H1 (cell line): ENCODE measurements around the gene SERGEF. TPM values are rescaled to one million over a fixed set of nuclear protein-coding genes. Genes with fewer than 3 reads are reported as not detected.

ENCODE experiments used
- CTCF ChIA-PET: fragments of 300-600 bp; sonication (Branson Sonifier 250); formaldehyde crosslinking; loops from one replicate; lab custom pipeline; 2021; ENCODE audit not compliant: partially characterized antibody; lab: Charles Lee
- POLR2A ChIA-PET: fragments of 300-600 bp; sonication (Branson Sonifier 250); formaldehyde crosslinking; loops from one replicate; lab custom pipeline; 2021; ENCODE audit warnings: inconsistent platforms; ENCODE audit not compliant: partially characterized antibody; lab: Charles Lee
- DNase-seq, 2 experiments: peaks; one replicate each; pipeline versions ENCODE4 v3.0.0 to v3.0.0-alpha.2; 2010 to 2022; ENCODE audit warnings: low spot score in 2 of 2, low read depth in 1 of 2, mixed read lengths in 1 of 2
- FAIRE-seq: peaks from 2 replicates; lab custom pipeline; 2011; peaks lifted over from hg19 to GRCh38; lab: Jason Lieb, UNC
- H2AFZ ChIP-seq: 2 replicates; pipeline ENCODE4 v1.8.1; 2012; ENCODE audit warnings: low read length, inconsistent platforms
- H2AK5ac ChIP-seq: 2 replicates; pipeline ENCODE4 v1.6.1; 2013; ENCODE audit warnings: low read depth, low read length
- H2BK120ac ChIP-seq: replicated peaks from 2 replicates; pipeline ENCODE3; 2013; ENCODE audit warnings: low read depth, low read length, inconsistent platforms
- H2BK12ac ChIP-seq: 2 replicates; pipeline ENCODE4 v1.6.1; 2013; ENCODE audit warnings: low read depth, low read length
- H2BK15ac ChIP-seq: 2 replicates; pipeline ENCODE4 v1.6.1; 2013; ENCODE audit warnings: low read length
- H2BK20ac ChIP-seq: 2 replicates; pipeline ENCODE4 v1.6.1; 2013; ENCODE audit warnings: low read length
- H2BK5ac ChIP-seq: 2 replicates; pipeline ENCODE4 v1.6.1; 2013; ENCODE audit warnings: low read depth, low read length
- H3K14ac ChIP-seq: 2 replicates; pipeline ENCODE4 v1.6.1; 2013; ENCODE audit warnings: inconsistent platforms; ENCODE audit not compliant: insufficient read length
- H3K18ac ChIP-seq: 2 replicates; pipeline ENCODE4 v1.6.1; 2013; ENCODE audit warnings: low read length; ENCODE audit errors: extremely low read depth
- H3K23ac ChIP-seq: 2 replicates; pipeline ENCODE4 v1.6.1; 2013; ENCODE audit warnings: inconsistent platforms; ENCODE audit not compliant: insufficient read length
- H3K23me2 ChIP-seq: 2 replicates; pipeline ENCODE4 v1.6.1; 2013; ENCODE audit warnings: low read depth, low read length
- H3K27ac ChIP-seq: 2 replicates; pipeline ENCODE4 v1.6.1; 2011; ENCODE audit warnings: low read depth, low read length, inconsistent platforms
- H3K27me3 ChIP-seq, 4 experiments: replicated peaks in 1 of 4; 1 replicate in 1 of 4; 2 replicates in 3 of 4; pipeline versions ENCODE4 v1.6.1 to v1.8.1; 2011 to 2013; ENCODE audit warnings: low read length in 3 of 4, mild to moderate bottlenecking in 3 of 4, inconsistent platforms in 2 of 4, mixed read lengths in 2 of 4, moderate library complexity in 1 of 4; ENCODE audit not compliant: control insufficient read depth in 3 of 4, insufficient read depth in 3 of 4; ENCODE audit errors: extremely low read depth in 1 of 4
- H3K36me3 ChIP-seq, 4 experiments: 2 replicates each; pipeline versions ENCODE4 v1.6.1 to v1.8.1; 2011 to 2013; ENCODE audit warnings: mild to moderate bottlenecking in 4 of 4, low read length in 3 of 4, moderate library complexity in 2 of 4, control low read depth in 1 of 4, inconsistent platforms in 1 of 4; ENCODE audit not compliant: insufficient read depth in 4 of 4, control insufficient read depth in 2 of 4
- H3K4ac ChIP-seq: replicated peaks from 2 replicates; pipeline ENCODE3; 2013; ENCODE audit warnings: low read length, low read depth, mixed read lengths, inconsistent platforms; ENCODE audit not compliant: insufficient read length
- H3K4me1 ChIP-seq, 4 experiments: replicated peaks in 1 of 4; 1 replicate in 1 of 4; 2 replicates in 3 of 4; pipeline versions ENCODE4 v1.6.1 to v1.8.1; 2011 to 2013; ENCODE audit warnings: low read length in 3 of 4, inconsistent platforms in 2 of 4, mixed read lengths in 1 of 4; ENCODE audit not compliant: insufficient read depth in 4 of 4, control insufficient read depth in 3 of 4
- H3K4me2 ChIP-seq, 2 experiments: 2 replicates each; pipeline versions ENCODE4 v1.6.1 to v1.8.1; 2011 to 2013; ENCODE audit warnings: low read depth in 2 of 2, low read length in 2 of 2, control low read depth in 1 of 2, inconsistent platforms in 1 of 2, mild to moderate bottlenecking in 1 of 2; ENCODE audit not compliant: insufficient read depth in 1 of 2
- H3K4me3 ChIP-seq, 4 experiments: fragments of 200-600, 300-600 bp in 1 of 4; sonication (generic), shearing (Covaris generic), sonication (Bioruptor Twin) in 1 of 4; 2 replicates each; pipeline versions ENCODE4 v1.5.1 to v1.8.1; 2011 to 2016; ENCODE audit warnings: low read length in 4 of 4, low read depth in 3 of 4, control low read depth in 2 of 4, inconsistent platforms in 2 of 4, mild to moderate bottlenecking in 2 of 4, mixed read lengths in 1 of 4, moderate library complexity in 1 of 4; ENCODE audit not compliant: insufficient read depth in 2 of 4; ENCODE audit errors: extremely low read depth in 1 of 4
- H3K56ac ChIP-seq: replicated peaks from 2 replicates; pipeline ENCODE3; 2013; ENCODE audit warnings: low read depth, mild to moderate bottlenecking, mixed read lengths, low read length, inconsistent platforms; ENCODE audit not compliant: insufficient read length
- H3K79me1 ChIP-seq: 2 replicates; pipeline ENCODE4 v1.6.1; 2013; ENCODE audit warnings: low read depth, low read length, control low read depth
- H3K79me2 ChIP-seq, 2 experiments: 2 replicates each; pipeline versions ENCODE4 v1.6.1 to v1.8.1; 2012 to 2013; ENCODE audit warnings: low read length in 2 of 2, mild to moderate bottlenecking in 2 of 2, inconsistent platforms in 1 of 2; ENCODE audit not compliant: insufficient read depth in 2 of 2, control insufficient read depth in 1 of 2
- H3K9ac ChIP-seq, 4 experiments: replicated peaks in 1 of 4; 1 replicate in 1 of 4; 2 replicates in 3 of 4; pipeline versions ENCODE4 v1.6.1 to v1.8.1; 2011 to 2013; ENCODE audit warnings: low read depth in 3 of 4, low read length in 3 of 4, control low read depth in 2 of 4, mild to moderate bottlenecking in 2 of 4, moderate library complexity in 2 of 4, inconsistent platforms in 1 of 4; ENCODE audit errors: extremely low read depth in 1 of 4
- H3K9me3 ChIP-seq, 2 experiments: 2 replicates each; pipeline versions ENCODE4 v1.6.1 to v1.8.1; 2012 to 2013; ENCODE audit warnings: mild to moderate bottlenecking in 2 of 2, moderate library complexity in 2 of 2, control low read depth in 1 of 2, inconsistent platforms in 1 of 2, low read depth in 1 of 2, low read length in 1 of 2, mixed read lengths in 1 of 2; ENCODE audit not compliant: insufficient read depth in 2 of 2
- H4K20me1 ChIP-seq, 2 experiments: replicated peaks in 1 of 2; 2 replicates each; pipeline versions ENCODE3 to v1.8.1; 2011 to 2013; ENCODE audit warnings: inconsistent platforms in 2 of 2, low read length in 2 of 2, mild to moderate bottlenecking in 1 of 2; ENCODE audit not compliant: insufficient read depth in 2 of 2, control insufficient read depth in 1 of 2
- H4K5ac ChIP-seq: 2 replicates; pipeline ENCODE4 v1.6.1; 2013; ENCODE audit warnings: low read length, low read depth, mixed read lengths, inconsistent platforms; ENCODE audit not compliant: insufficient read length
- H4K8ac ChIP-seq: 2 replicates; pipeline ENCODE4 v1.8.0; 2013; ENCODE audit warnings: mild to moderate bottlenecking, moderate library complexity, low read length, inconsistent platforms; ENCODE audit not compliant: insufficient read depth; ENCODE audit errors: extremely low read depth
- H4K91ac ChIP-seq: replicated peaks from 2 replicates; pipeline ENCODE3; 2013; ENCODE audit warnings: low read length, mixed read lengths, inconsistent platforms; ENCODE audit not compliant: insufficient read length
- KDM5A ChIP-seq: fragments of 200-600 bp; IDR thresholded peaks from 2 replicates; pipeline ENCODE4 v1.7.1; 2012; ENCODE audit warnings: mild to moderate bottlenecking, low read length, inconsistent platforms, mixed read lengths
- WGBS, 2 experiments: shearing (Covaris generic) in 1 of 2; methylation state at CpG; one replicate each; pipeline versions ENCODE4 v1.1.6 to v1.1.7; 2013 to 2015; ENCODE audit warnings: low lambda C conversion rate in 2 of 2, mixed read lengths in 2 of 2, inconsistent platforms in 1 of 2, low coverage in 1 of 2, missing lambda C conversion rate in 1 of 2; ENCODE audit not compliant: insufficient replicate concordance in 2 of 2, insufficient coverage in 1 of 2, insufficient read length in 1 of 2; ENCODE audit errors: extremely low coverage in 1 of 2, missing lambda C conversion rate in 1 of 2; 5-methylcytosine and 5-hydroxymethylcytosine counted together
- polyA plus RNA-seq, 7 experiments: library from polyadenylated mRNA; depleted of rRNA in 3 of 7; stranded (reverse) in 5 of 7; unstranded in 2 of 7; fragments of >200 nt in 5 of 7; fragments of 200-250 nt in 2 of 7; gene quantifications; 1 replicate in 5 of 7; 2 replicates in 1 of 7; 4 replicates in 1 of 7; pipeline versions ENCODE4 v1.2.1 to v1.2.3, GENCODE V29; 2011 to 2013; ENCODE audit warnings: missing spikeins in 2 of 7, mixed read lengths in 2 of 7
- total RNA-seq: library from RNA; stranded (reverse); fragmentation: NEBNext Ultra II Directional; extraction: Animal tissue kit (Norgen Biotek cat#: 25700); gene quantifications from 2 replicates; pipeline ENCODE4 v1.2.1, GENCODE V29; 2021

Gene SERGEF
- total and polyA plus RNA-seq, 2 of the 8 experiments (the other 6 are each of a cell fraction or from before 2014, with no cell fraction given): 16.6 to 28.8 TPM

DNA sequence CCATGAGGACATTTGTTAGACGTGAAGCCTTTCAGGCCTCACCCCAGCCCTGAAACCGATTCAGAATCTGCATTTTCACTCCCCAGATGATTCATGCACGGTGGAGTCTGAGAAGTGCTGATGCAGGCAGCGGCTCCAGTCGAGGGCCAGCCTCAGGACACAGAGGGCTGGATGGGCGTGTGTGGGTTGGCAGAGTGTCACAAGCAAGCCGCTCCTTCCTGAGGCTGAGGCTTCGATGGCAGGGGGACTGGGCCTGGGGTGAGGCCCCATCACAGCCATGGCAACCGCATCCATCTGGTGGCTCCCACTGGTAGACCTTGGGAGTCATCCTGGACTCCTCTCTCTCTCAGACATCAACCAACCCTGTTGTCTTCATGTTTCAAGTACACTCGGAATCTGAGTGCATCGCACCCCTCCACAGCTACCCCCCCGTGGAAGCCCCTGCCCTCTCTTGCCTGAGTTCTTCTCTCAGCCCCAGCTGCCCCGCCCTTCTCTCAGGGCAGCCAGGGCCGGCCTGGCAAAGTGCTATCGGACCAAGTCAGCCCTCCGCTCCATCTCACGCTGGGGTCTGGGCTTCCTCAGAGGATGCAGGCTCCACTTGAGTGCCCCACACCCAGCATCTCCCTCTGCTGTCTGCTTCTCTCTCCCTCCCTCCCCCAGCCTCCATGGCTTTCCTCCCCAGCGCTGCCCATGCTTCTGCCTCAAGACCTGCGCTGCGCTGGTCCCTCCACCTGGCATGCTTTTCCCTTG, 267.6 kb downstream of the SERGEF start:
- DNase-seq: no peak
- no peak for FAIRE-seq
- Histone ChIP-seq H3K23ac (no peak overlapping the region), H3K79me1 (no peaks in the 10 kb centered on the region), H3K14ac (no peak overlapping the region), H3K27me3 (no peaks in the 10 kb centered on the region; a peak in 1 of 7 replicates), H2BK12ac (no peak overlapping the region), H3K4ac (no peak overlapping the region), H3K36me3 (no peaks in the 10 kb centered on the region), H4K5ac (no peak overlapping the region), H2BK15ac (no peak overlapping the region), H4K91ac (no peak overlapping the region), H3K18ac (no peak overlapping the region), H3K27ac (no peak overlapping the region), H3K23me2 (no peaks in the 10 kb centered on the region), H3K9ac (no peak overlapping the region), H2AFZ (no peak overlapping the region), H3K4me2 (no peak overlapping the region), H3K4me1 (no peaks in the 10 kb centered on the region), H3K79me2 (no peaks in the 10 kb centered on the region), H3K56ac (no peak overlapping the region), H3K9me3 (no peaks in the 10 kb centered on the region), H2AK5ac (no peak overlapping the region), H3K4me3 (no peak overlapping the region), H2BK5ac (no peak overlapping the region; the same call in 1 of the 2 replicates), H2BK120ac (no peak overlapping the region), H2BK20ac (no peak overlapping the region), H4K8ac (no peak overlapping the region), H4K20me1 (no peaks in the 10 kb centered on the region)
- no peak for TF ChIP-seq KDM5A
- ChIA-PET POLR2A (no interaction called here), CTCF (interaction anchor here (0.5 to 16.5 kb wide), 12 partner anchors 12 to 234 kb away, joined by 3 to 290 read pairs (median 5); partner anchors contain the start of genes KCNC1 and MYOD1)
- WGBS, 2 experiments: 88% methylated on average over 19 of the region's 20 CpGs; no CpG with 5 or more reads in 1 of the 2 experiments
